ENCODE measurements around the gene ALDH3A2.
"Not testable (repeated sequence)": the region's sequence is repeated elsewhere in the genome, so short reads cannot be mapped to it uniquely, and the experiment has no call there.

ALDH3A2 gene

GRCh38 chr17:19647697-19648474 is 665 bp upstream of the ALDH3A2 start:
- peak; percentile 97 for DNase-seq

GRCh38 chr17:19649274-19649541 is 657 bp downstream of the ALDH3A2 start:
- DNase-seq: no peak

- no peak for DNase-seq
Observed at GRCh38 chr17:19650826-19651225, 2.3 kb downstream of the ALDH3A2 start.

- no peak for DNase-seq
Observed at GRCh38 chr17:19651451-19652238, 3.1 kb downstream of the ALDH3A2 start.

GRCh38 chr17:19652595-19652994 is 4.0 kb downstream of the ALDH3A2 start:
- no peak for DNase-seq

- no peak for DNase-seq
Observed at GRCh38 chr17:19654342-19654886, 5.9 kb downstream of the ALDH3A2 start.

GRCh38 chr17:19654896-19655295 is 6.3 kb downstream of the ALDH3A2 start:
- DNase-seq: no peak

- no peak for DNase-seq
Observed at GRCh38 chr17:19656336-19656735, 7.8 kb downstream of the ALDH3A2 start.

- no peak for DNase-seq
Observed at GRCh38 chr17:19656851-19657581, 8.5 kb downstream of the ALDH3A2 start.

- DNase-seq: no peak
Observed at GRCh38 chr17:19659366-19660177, 11.0 kb downstream of the ALDH3A2 start.

GRCh38 chr17:19660219-19660870 is 11.8 kb downstream of the ALDH3A2 start:
- DNase-seq: no peak

GRCh38 chr17:19661121-19661520 is 12.6 kb downstream of the ALDH3A2 start:
- DNase-seq: no peak

- DNase-seq: no peak
Observed at GRCh38 chr17:19663097-19663496, 14.5 kb downstream of the ALDH3A2 start.

GRCh38 chr17:19664136-19664820 is 15.7 kb downstream of the ALDH3A2 start:
- DNase-seq: no peak

- no peak for DNase-seq
Observed at GRCh38 chr17:19664821-19665181, 16.2 kb downstream of the ALDH3A2 start.

GRCh38 chr17:19669680-19670079 is 21.1 kb downstream of the ALDH3A2 start:
- not testable (repeated sequence) for DNase-seq

GRCh38 chr17:19670908-19671307 is 22.4 kb downstream of the ALDH3A2 start:
- DNase-seq: no peak

- DNase-seq: no peak
Observed at GRCh38 chr17:19671433-19671832, 22.9 kb downstream of the ALDH3A2 start.

GRCh38 chr17:19672009-19672750 is 23.6 kb downstream of the ALDH3A2 start:
- DNase-seq: peak; percentile 16

- no peak for DNase-seq
Observed at GRCh38 chr17:19673623-19674022, 25.1 kb downstream of the ALDH3A2 start.
